HFFc6 (cell line): ENCODE data around the gene TOR1AIP2. TPM values are rescaled to one million over a fixed set of nuclear protein-coding genes. Genes with fewer than 3 reads are reported as not detected.

Experiments
- DNase-seq: peaks from one replicate; pipeline ENCODE4 v3.0.0-alpha.2; 2018
- H3K27ac Mint-ChIP-seq: 2 replicates; pipeline ENCODE4 v1.8.0; 2020; ENCODE audit warnings: mild to moderate bottlenecking, mixed read lengths
- H3K27me3 Mint-ChIP-seq: 2 replicates; pipeline ENCODE4 v1.8.0; 2021; ENCODE audit warnings: mild to moderate bottlenecking, moderate library complexity, mixed read lengths; ENCODE audit not compliant: insufficient read depth
- H3K36me3 Mint-ChIP-seq: 2 replicates; pipeline ENCODE4 v1.8.0; 2021; ENCODE audit warnings: low read depth, mixed read lengths
- H3K4me1 Mint-ChIP-seq: 2 replicates; pipeline ENCODE4 v1.8.0; 2020; ENCODE audit warnings: low read depth, mixed read lengths
- H3K4me3 Mint-ChIP-seq: 2 replicates; pipeline ENCODE4 v1.8.0; 2020; ENCODE audit warnings: mild to moderate bottlenecking, moderate library complexity, mixed read lengths
- H3K9me3 Mint-ChIP-seq: 2 replicates; pipeline ENCODE4 v1.8.0; 2020; ENCODE audit warnings: mild to moderate bottlenecking, mixed read lengths
- total RNA-seq, 6 experiments: library from RNA; stranded (reverse); fragmentation: NEBNext Ultra II Directional; extraction: Animal tissue kit (Norgen Biotek cat#: 25700); gene quantifications; 2 replicates in 1 of 6; 3 replicates in 5 of 6; pipeline ENCODE4 v1.2.3, GENCODE V29; 2021
- TF ChIP-seq, protein P1 (sequence below): fragments of 200-600 bp; sonication (generic); IDR thresholded peaks from 2 replicates; pipeline ENCODE4 v1.5.0; 2021; ENCODE audit warnings: antibody characterized with exemption, mild to moderate bottlenecking

Gene TOR1AIP2
- total RNA-seq, 6 experiments from 2014 or later, result 89.7 to 127 (median 108) TPM

DNA sequence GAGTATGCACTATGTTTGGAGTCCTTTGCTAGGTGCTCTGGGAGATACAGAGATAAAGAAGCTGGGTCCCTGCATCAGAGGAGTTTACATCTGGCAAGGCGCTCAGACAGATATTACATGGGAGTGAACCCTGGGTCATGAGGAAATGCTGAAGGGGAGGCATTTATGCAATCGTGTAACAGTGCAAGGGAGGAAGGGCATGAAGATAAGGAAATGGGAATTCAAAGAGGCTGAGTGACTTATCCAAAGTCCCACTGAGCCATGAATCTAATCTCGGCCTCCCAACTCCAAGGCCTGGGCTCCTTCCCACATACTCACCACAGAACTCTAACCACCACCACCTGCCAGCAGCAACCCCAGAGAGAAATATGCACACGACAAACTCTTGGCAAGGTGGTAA lies 82.9 kb downstream of the TOR1AIP2 start:
- no peaks in the 10 kb centered on the region for H3K36me3 Mint-ChIP-seq
- H3K27me3 Mint-ChIP-seq, result peaks cover 52% of the 10 kb centered on the region
- no peak overlapping the region for H3K27ac Mint-ChIP-seq
- no peak for DNase-seq
- H3K4me3 Mint-ChIP-seq, result no peak overlapping the region
- H3K9me3 Mint-ChIP-seq, result no peaks in the 10 kb centered on the region
- H3K4me1 Mint-ChIP-seq, result no peaks in the 10 kb centered on the region
- TF ChIP-seq, protein P1, sequence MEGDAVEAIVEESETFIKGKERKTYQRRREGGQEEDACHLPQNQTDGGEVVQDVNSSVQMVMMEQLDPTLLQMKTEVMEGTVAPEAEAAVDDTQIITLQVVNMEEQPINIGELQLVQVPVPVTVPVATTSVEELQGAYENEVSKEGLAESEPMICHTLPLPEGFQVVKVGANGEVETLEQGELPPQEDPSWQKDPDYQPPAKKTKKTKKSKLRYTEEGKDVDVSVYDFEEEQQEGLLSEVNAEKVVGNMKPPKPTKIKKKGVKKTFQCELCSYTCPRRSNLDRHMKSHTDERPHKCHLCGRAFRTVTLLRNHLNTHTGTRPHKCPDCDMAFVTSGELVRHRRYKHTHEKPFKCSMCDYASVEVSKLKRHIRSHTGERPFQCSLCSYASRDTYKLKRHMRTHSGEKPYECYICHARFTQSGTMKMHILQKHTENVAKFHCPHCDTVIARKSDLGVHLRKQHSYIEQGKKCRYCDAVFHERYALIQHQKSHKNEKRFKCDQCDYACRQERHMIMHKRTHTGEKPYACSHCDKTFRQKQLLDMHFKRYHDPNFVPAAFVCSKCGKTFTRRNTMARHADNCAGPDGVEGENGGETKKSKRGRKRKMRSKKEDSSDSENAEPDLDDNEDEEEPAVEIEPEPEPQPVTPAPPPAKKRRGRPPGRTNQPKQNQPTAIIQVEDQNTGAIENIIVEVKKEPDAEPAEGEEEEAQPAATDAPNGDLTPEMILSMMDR, result no peak

DNA sequence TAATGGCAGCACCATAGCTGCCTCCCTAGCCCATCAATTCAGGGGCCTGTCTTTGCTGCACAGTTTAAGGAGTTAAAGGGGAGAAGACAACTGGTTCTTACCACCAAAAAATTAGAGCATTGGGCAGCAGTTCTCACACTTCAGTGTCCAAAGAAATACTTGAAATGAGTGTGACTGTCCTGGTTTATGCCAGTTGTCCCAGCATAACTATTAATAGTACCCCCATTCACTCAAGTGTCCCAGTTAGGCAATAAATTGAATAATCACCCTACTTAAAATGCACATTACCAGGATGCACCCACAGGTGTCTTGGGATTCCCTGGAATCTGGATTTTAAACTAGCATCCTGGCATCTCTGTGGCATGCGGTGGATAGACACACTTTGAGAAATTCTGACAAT lies 83.5 kb downstream of the TOR1AIP2 start:
- no peak for DNase-seq
- TF ChIP-seq, protein P1, result no peak
- Mint-ChIP-seq H3K4me3 (no peak overlapping the region), H3K27ac (no peak overlapping the region), H3K9me3 (no peaks in the 10 kb centered on the region), H3K27me3 (peaks cover 52% of the 10 kb centered on the region), H3K36me3 (no peaks in the 10 kb centered on the region), H3K4me1 (no peaks in the 10 kb centered on the region)

DNA sequence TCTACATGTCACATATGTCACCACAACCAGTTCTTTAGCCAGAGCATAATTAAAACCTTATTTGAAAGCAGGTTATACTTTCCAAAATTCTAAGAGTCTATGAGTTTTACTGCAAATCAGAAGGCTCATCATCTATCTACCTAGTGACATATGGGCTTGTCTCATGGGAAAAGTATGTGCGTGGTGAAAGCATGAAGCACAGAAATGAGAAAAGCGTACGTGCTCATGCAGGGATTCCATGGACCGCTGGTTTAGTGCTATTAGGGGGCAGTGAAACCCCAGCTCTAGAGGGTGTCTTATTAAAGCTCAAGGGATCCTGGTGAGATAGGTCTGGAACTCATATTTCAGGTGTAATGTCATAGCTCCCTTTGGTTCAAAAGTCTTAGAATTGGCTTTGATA lies 84.3 kb downstream of the TOR1AIP2 start:
- H3K4me3 Mint-ChIP-seq, result no peak overlapping the region
- no peak for DNase-seq
- peaks cover 51% of the 10 kb centered on the region for H3K27me3 Mint-ChIP-seq
- no peak overlapping the region for H3K27ac Mint-ChIP-seq
- TF ChIP-seq, protein P1, result no peak
- no peaks in the 10 kb centered on the region for H3K36me3 Mint-ChIP-seq
- H3K4me1 Mint-ChIP-seq, result no peaks in the 10 kb centered on the region
- H3K9me3 Mint-ChIP-seq, result no peaks in the 10 kb centered on the region

Other genes with a start within 250 kb of the TOR1AIP2 start
- gene FAM163A, start 134.5 kb downstream of the TOR1AIP2 start, total RNA-seq, result not detected
- 10 to 100 TPM; 39.6 to 51.8 (median 48.9) TPM for gene TOR1AIP1, start 4.5 kb upstream of the TOR1AIP2 start, total RNA-seq
- gene CEP350, start 77.0 kb upstream of the TOR1AIP2 start, total RNA-seq, result 10 to 100 TPM; 22.1 to 26.7 (median 25.2) TPM